Measurements from ENCODE around the gene RASSF4.

RASSF4 gene

GRCh38 chr10:44929356-44930255 lies 30.0 kb upstream of the RASSF4 start:
- no peak for DNase-seq

DNA sequence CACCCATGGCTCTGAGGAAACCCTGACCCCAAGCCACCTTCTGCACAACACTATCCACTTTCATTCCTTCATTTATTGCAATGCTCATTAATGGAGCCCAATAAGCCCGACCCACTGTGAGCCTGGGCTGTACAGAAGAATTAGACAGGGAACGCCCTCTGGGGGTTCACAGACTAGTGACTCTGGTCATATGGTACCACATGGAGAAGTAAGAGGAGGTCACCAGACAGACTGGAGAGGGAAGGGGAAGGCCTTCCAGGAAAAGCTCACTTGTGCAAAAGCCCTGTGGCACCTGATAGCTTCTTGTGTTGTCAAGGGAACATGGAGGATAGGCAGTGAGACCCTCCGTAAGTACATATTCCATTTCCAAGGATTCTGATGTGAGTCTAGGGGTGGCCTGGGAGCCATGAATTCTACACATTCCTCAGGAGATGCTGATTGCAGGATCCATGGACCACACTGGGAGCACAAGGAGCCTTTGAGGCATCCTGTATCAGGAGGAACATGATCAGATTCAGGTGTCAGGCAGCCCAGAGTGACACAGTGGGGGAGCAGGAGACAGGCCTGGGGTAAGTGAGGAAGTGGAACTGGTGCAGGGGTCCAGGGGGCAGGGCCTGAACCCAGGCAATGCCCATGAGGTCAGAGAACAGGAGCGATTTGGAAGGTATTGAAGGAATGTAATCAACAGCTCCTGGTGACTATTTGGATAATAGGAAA lies 28.5 kb upstream of the RASSF4 start:
- peak; percentile 72 for DNase-seq

- no peak for DNase-seq
These were observed 27.7 kb upstream of the RASSF4 start for GRCh38 chr10:44931621-44932516.

DNA sequence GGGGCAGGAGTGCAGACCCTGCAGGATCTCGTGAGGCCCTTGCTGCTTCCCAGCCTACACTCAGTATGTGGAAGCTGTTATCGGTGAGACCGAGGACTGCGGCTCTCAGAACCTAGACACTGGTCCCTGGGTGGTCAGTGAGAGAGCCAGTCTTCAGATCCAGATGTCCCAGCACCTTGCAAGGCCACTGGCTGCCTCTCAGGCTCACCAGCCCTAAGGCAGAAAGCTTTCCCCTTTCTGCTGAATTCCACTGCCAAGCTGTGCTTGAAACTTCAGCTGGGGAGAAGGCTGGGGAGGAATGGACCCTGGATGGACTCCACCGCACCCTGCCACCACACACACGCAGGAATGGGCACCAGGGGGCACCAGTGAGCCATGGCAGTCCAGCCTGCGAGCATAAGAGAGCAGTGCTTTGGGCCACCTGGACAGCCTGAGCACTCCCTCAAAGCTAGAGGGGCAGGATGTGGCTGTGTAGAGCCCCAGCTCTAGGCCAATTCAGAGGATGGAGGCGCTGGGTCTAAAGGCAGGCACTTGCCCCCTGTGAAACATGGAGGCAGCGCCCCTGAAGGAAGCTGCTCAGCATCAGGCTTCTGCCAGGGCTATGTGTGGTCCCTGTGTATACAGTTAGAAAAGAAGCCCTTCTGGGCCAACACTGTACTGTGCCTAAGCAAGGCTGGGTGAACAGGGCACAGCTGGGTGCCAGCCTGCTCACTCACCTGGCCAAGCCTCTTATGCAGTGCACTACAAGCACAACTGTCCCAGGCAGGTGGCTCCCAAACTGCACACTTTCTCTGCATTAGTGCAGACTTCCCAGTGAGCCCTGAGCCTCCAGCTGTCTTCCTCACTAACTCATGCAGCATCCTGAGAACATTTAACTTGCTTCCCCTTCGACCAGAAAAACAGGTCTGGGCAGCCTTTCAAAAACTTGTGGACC lies 26.8 kb upstream of the RASSF4 start:
- peak; percentile 79 for DNase-seq

- no peak for DNase-seq
These were observed 25.9 kb upstream of the RASSF4 start for GRCh38 chr10:44933451-44934321.

GRCh38 chr10:44934416-44935200 lies 25.0 kb upstream of the RASSF4 start:
- DNase-seq, result no peak

DNA sequence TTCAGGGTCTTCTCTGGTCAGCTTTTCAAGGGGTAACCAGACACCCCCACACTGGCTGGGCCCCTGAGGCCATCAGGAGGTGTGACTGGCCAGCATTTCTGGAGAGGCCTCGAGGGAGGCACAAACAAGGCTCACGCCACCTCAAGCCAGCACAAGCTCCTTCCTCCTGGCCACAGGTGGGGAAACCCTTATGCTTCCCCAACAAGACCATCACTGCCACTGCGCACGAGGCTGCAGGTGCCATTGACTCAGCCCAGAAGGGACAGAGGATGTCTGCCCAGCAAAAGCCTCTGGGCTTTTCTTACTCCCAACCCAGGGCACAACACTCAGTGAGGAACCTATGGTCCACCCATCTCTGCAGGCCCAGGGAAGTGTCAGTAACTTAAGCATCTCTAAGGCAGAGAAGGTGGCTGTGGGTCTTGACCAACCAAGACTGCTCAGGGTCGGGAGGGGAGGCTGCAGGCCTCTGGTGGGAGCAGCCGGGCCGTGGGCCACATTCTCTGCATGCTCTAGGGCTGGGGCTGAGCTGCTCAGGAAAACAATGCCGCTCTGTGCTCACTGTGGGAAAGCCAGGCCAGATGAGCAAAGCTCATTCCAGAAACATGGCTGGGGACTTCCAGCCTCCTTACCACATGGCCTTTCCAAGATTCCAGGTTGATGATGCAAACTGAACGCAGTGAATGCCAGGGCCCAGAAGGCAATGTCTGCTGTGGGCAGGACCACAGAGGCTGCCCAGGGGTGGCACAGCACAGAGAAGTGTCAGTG lies 24.2 kb upstream of the RASSF4 start:
- DNase-seq, result no peak

GRCh38 chr10:44935966-44936295 lies 23.7 kb upstream of the RASSF4 start:
- DNase-seq, result peak; percentile 41

DNA sequence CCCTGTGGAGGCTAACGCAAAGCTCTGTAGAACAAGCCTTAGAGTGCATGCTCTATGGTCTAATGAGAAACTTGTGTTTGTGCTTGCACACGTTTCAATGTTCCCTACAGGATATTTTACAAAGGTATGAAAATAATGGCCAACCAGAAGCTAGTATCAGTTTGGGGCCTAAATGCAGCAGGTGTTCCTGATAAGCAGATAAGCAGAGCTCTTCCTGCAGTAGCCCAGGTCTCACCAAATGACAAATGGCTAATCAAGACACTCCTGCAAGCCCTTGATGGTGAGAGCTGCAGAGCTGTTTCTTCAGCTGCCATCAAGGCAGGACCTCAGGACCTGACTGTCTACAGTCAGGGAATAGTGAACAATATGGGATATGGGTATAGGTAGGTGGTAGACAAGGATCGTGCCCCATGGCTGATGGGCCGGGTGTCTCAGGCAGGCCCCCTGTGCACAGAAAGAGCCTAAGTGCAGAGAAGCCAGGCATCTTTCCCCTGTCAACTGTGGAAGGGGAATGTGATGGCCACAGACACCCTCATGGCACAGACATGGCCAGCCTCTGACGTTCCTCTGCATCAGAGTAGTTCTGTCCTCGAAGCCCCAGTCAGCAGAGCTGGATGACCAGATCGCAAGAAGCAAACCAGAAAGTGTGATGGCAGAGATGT lies 23.2 kb upstream of the RASSF4 start:
- DNase-seq, result no peak

- DNase-seq, result peak; percentile 83
These were observed 22.2 kb upstream of the RASSF4 start for GRCh38 chr10:44937196-44938005.

GRCh38 chr10:44938956-44939355 lies 20.6 kb upstream of the RASSF4 start:
- DNase-seq, result peak; percentile 74

GRCh38 chr10:44939691-44940401 lies 19.8 kb upstream of the RASSF4 start:
- DNase-seq, result peak; percentile 87

DNA sequence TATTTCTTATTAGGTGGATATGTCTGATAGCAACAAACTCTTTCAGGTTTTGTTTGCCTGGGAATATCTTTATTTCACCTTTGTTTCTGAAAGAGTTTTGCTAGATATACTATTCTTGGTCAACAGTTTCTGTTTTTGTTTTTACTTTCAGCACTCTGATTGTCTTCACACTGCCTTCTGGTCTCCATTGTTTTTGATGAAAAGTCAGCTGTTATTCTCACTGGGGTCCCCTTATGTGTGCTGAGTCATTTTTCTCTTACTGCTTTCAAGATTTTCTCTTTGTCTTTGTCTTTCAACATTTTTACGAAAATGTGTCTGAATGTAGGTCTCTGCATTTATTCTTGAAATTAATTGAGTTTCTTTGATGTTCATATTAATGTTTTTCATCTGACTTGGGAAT lies 15.2 kb upstream of the RASSF4 start:
- DNase-seq, result no peak

DNA sequence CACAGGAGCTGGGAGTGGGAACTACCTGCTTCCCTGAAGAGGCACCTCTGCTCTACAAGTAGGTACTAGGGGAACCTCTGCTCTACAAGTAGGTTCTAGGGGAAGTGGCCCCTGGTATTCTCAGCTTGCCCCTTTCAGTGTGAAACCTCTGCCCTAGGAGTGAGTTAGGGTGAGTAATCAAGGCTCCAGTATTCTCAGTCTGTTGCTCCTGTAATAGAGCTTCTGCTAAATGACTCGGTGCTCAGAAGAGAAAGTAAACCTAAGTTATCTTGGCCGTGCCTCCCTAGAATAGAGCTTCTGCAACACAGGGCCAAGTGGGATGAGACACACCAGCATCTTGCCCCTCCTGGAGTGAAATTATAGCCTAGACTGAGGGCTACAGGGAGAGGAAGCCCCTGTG lies 13.4 kb upstream of the RASSF4 start:
- DNase-seq, result peak; percentile 93

DNA sequence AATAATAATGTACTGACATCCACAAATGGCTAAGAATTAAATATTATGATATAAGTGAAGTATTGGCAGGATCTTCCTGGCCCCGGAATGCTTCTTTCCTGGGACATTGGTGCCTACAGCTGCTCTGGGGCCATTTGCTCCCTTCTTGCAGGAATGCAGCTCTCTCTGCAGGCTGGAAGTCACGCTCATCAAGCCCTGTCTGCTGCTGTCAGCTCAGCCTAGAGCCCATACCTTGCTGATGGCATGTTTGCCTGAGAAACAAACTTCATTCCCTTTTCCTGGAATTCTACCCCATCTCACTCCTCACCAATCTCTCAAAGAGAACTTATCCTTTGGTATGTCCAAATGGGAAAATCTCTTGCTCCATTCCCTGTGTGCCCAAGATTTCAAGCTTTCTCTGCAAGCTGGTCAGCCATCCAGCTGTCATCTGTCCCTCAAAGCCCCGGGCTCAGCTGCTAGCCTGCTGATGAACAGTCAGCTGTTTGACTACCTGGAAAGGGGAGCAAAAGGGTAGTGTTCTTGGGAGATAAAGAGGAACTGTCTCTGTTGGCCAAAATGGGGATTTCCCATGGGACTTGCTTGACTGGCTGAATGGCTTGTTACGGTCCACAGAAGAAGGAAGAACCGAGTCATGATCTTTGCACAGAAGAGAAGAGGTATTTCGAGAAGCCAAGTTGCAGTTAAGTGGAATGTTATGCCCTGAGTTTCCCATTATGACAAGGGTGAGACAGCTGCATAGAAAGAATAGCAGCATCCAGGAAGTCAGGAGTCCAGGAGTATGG lies 12.0 kb upstream of the RASSF4 start:
- DNase-seq, result peak; percentile 97

GRCh38 chr10:44948642-44949041 lies 11.0 kb upstream of the RASSF4 start:
- DNase-seq, result peak; percentile 59

All from inflammatory macrophage treated with lipopolysaccharide for 4 hours (primary cell).